HepG2 (cell line): ENCODE data around the gene SEMA3F. TPM values are rescaled to one million over a fixed set of nuclear protein-coding genes. Genes with fewer than 3 reads are reported as not detected.

Experiments used
- FLYWCH1 ChIP-seq: sonication (generic); formaldehyde crosslinking; IDR thresholded peaks from 2 replicates; pipeline ENCODE4 v1.8.1; 2023; ENCODE audit warnings: mild to moderate bottlenecking, missing genetic modification reagents
- FOXA3 ChIP-seq: IDR thresholded peaks from 2 replicates; pipeline ENCODE4 v1.6.1; 2016; ENCODE audit warnings: missing genetic modification reagents, missing compliant biosample characterization
- KLF11 ChIP-seq: IDR thresholded peaks from 2 replicates; pipeline ENCODE4 v1.6.1; 2016; ENCODE audit warnings: missing compliant biosample characterization
- MTA1 ChIP-seq: sonication (generic); formaldehyde crosslinking; IDR thresholded peaks from 2 replicates; pipeline ENCODE4 v1.4.0; 2020; ENCODE audit warnings: missing genetic modification reagents, mild to moderate bottlenecking, borderline replicate concordance
- NFYC ChIP-seq: IDR thresholded peaks from 2 replicates; pipeline ENCODE4 v1.6.1; 2016; ENCODE audit warnings: missing genetic modification reagents, missing compliant biosample characterization
- REL ChIP-seq: sonication (generic); formaldehyde crosslinking; conservative IDR thresholded peaks from 2 replicates; pipeline ENCODE4 v1.8.0; 2022; ENCODE audit warnings: mild to moderate bottlenecking, missing genetic modification reagents, moderate library complexity
- SALL1 ChIP-seq: sonication (generic); formaldehyde crosslinking; IDR thresholded peaks from 2 replicates; pipeline ENCODE4 v1.8.0; 2022; ENCODE audit warnings: mild to moderate bottlenecking, missing genetic modification reagents
- STAT5B ChIP-seq: sonication (generic); formaldehyde crosslinking; IDR thresholded peaks from 2 replicates; pipeline ENCODE4 v1.4.0; 2020; ENCODE audit warnings: missing genetic modification reagents
- TBX3 ChIP-seq: fragments of 450-650 bp; IDR thresholded peaks from 2 replicates; pipeline ENCODE4 v1.6.1; 2017; ENCODE audit warnings: antibody characterized with exemption, mild to moderate bottlenecking, inconsistent platforms, borderline replicate concordance
- XRCC5 ChIP-seq: fragments of 200-400 bp; formaldehyde crosslinking; optimal IDR thresholded peaks from 2 replicates; pipeline ENCODE3; 2017; ENCODE audit warnings: mild to moderate bottlenecking, low read length
- ZBTB21 ChIP-seq: sonication (generic); formaldehyde crosslinking; IDR thresholded peaks from 2 replicates; pipeline ENCODE4 v1.4.0; 2020; ENCODE audit warnings: missing genetic modification reagents
- ZBTB3 ChIP-seq: sonication (generic); formaldehyde crosslinking; IDR thresholded peaks from 2 replicates; pipeline ENCODE4 v1.4.0; 2020; ENCODE audit warnings: low read depth, mild to moderate bottlenecking, moderate library complexity, missing genetic modification reagents, borderline replicate concordance
- ZBTB42 ChIP-seq: sonication (generic); formaldehyde crosslinking; IDR thresholded peaks from 2 replicates; pipeline ENCODE4 v1.5.0; 2020; ENCODE audit warnings: mild to moderate bottlenecking, missing genetic modification reagents
- ZNF331 ChIP-seq: sonication (generic); formaldehyde crosslinking; IDR thresholded peaks from 2 replicates; pipeline ENCODE4 v1.4.0; 2020; ENCODE audit warnings: missing genetic modification reagents
- ZNF33A ChIP-seq: sonication (generic); formaldehyde crosslinking; IDR thresholded peaks from 2 replicates; pipeline ENCODE4 v1.5.1; 2020; ENCODE audit warnings: missing genetic modification reagents, mild to moderate bottlenecking, moderate library complexity, borderline replicate concordance
- ZNF451 ChIP-seq: sonication (generic); formaldehyde crosslinking; IDR thresholded peaks from 2 replicates; pipeline ENCODE4 v1.5.0; 2020; ENCODE audit warnings: mild to moderate bottlenecking, missing genetic modification reagents
- ZNF891 ChIP-seq: sonication (generic); formaldehyde crosslinking; IDR thresholded peaks from 2 replicates; pipeline ENCODE4 v1.5.0; 2020; ENCODE audit warnings: mild to moderate bottlenecking, missing genetic modification reagents
- polyA plus RNA-seq, 8 experiments: library from polyadenylated mRNA; depleted of rRNA in 3 of 8; stranded (reverse) in 7 of 8; unstranded in 1 of 8; fragments of >200 nt; fragmentation: Illumina TruSeq in 4 of 8; extraction: Trizol in 4 of 8; gene quantifications; 2 replicates each; pipeline versions ENCODE4 v1.2.1 to v1.2.3, GENCODE V29; 2011 to 2016; ENCODE audit warnings: low read depth in 4 of 8, missing spikeins in 1 of 8, mixed read lengths in 1 of 8; ENCODE audit not compliant: insufficient read depth in 1 of 8
- total RNA-seq, 5 experiments: library from RNA; depleted of rRNA; stranded (reverse); fragments of >200 nt; fragmentation: Illumina TruSeq; extraction: Trizol; gene quantifications; 2 replicates each; pipeline ENCODE4 v1.2.3, GENCODE V29; 2016; ENCODE audit warnings: low read depth in 1 of 5
- TF ChIP-seq, protein P1 (sequence below): sonication (generic); formaldehyde crosslinking; IDR thresholded peaks from 2 replicates; pipeline ENCODE4 v1.5.0; 2020; ENCODE audit warnings: missing genetic modification reagents
- TF ChIP-seq, protein P2 (sequence below): sonication (generic); formaldehyde crosslinking; IDR thresholded peaks from 2 replicates; pipeline ENCODE4 v1.4.0; 2020; ENCODE audit warnings: mild to moderate bottlenecking, missing genetic modification reagents
- TF ChIP-seq, protein P3 (sequence below): sonication (generic); formaldehyde crosslinking; IDR thresholded peaks from 2 replicates; pipeline ENCODE4 v1.5.0; 2020; ENCODE audit warnings: mild to moderate bottlenecking, missing genetic modification reagents, borderline replicate concordance

SEMA3F gene
- total and polyA plus RNA-seq, 2 of the 13 experiments (the other 11 are each of a cell fraction or from before 2014, with no cell fraction given), result 7.6 to 17.2 TPM

DNA sequence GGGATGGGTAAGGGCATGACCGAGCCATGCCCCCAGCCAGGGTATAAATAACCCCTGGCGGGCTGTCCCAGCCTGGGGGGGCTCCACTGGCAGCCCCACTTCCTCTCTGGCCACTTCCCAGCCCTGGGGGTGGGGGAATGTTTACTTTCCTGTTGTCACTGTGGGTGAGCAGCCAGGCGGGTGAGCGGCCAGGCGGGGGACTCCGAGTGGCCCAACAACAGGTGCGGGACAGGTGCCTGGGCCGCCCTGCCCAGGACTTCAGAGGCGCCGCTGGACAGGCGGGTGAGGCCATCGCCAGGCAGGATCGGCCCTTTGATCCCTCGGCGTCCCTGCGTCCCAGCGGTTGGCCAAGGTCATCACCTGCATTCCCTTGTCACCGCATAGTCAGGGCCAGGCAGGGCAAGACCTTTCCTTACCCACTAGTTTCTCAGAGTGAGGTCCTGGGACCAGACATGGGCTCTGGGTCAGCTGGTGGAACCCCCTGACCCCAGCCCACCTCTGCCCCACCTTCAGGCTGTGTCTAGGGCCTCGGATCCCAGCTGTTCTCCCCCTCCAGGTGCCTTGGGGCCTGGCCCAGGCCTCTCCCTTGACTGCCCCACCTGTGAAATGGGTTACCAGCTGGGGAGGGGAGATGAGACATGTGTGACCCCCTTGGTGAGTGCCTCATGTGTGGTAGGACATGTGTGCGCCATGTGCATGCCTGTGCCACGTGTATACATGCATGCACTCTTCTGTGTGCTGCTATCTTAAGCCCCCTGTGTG is 16.6 kb downstream of the SEMA3F start (continued):
- TF ChIP-seq, protein P1, sequence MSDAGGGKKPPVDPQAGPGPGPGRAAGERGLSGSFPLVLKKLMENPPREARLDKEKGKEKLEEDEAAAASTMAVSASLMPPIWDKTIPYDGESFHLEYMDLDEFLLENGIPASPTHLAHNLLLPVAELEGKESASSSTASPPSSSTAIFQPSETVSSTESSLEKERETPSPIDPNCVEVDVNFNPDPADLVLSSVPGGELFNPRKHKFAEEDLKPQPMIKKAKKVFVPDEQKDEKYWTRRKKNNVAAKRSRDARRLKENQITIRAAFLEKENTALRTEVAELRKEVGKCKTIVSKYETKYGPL (CRISPR knock-in tag), result no peak
- no peak for TF ChIP-seq REL
- peak; percentile 85; the same call in 1 of the 2 replicates for TF ChIP-seq STAT5B (CRISPR knock-in tag)
- 0 out of 2 replicates have a peak, but pooled peaks have one; percentile 58 for TF ChIP-seq KLF11
- TF ChIP-seq ZBTB3 (CRISPR knock-in tag), result peak; percentile 81; the same call in 1 of the 2 replicates
- TF ChIP-seq ZBTB21 (CRISPR knock-in tag), result peak; percentile 63; the same call in 1 of the 2 replicates
- TF ChIP-seq, protein P2, sequence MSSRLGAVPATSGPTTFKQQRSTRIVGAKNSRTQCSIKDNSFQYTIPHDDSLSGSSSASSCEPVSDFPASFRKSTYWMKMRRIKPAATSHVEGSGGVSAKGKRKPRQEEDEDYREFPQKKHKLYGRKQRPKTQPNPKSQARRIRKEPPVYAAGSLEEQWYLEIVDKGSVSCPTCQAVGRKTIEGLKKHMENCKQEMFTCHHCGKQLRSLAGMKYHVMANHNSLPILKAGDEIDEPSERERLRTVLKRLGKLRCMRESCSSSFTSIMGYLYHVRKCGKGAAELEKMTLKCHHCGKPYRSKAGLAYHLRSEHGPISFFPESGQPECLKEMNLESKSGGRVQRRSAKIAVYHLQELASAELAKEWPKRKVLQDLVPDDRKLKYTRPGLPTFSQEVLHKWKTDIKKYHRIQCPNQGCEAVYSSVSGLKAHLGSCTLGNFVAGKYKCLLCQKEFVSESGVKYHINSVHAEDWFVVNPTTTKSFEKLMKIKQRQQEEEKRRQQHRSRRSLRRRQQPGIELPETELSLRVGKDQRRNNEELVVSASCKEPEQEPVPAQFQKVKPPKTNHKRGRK, result no peak
- TF ChIP-seq MTA1 (CRISPR knock-in tag), result peak; percentile 99
- no peak for TF ChIP-seq FLYWCH1 (CRISPR knock-in tag)
- peak; percentile 92 for TF ChIP-seq ZNF451 (CRISPR knock-in tag)
- TF ChIP-seq ZNF891 (CRISPR knock-in tag), result peak; percentile 91
- peak; percentile 88 for TF ChIP-seq ZBTB42 (CRISPR knock-in tag)
- peak; percentile 31 for TF ChIP-seq XRCC5
- no peak; the same call in 1 of the 2 replicates for TF ChIP-seq ZNF33A (CRISPR knock-in tag)
- TF ChIP-seq TBX3, result peak; percentile 96
- peak; percentile 98 for TF ChIP-seq ZNF331 (CRISPR knock-in tag)
- peak; percentile 48 for TF ChIP-seq NFYC (CRISPR knock-in tag)
- TF ChIP-seq, protein P3, sequence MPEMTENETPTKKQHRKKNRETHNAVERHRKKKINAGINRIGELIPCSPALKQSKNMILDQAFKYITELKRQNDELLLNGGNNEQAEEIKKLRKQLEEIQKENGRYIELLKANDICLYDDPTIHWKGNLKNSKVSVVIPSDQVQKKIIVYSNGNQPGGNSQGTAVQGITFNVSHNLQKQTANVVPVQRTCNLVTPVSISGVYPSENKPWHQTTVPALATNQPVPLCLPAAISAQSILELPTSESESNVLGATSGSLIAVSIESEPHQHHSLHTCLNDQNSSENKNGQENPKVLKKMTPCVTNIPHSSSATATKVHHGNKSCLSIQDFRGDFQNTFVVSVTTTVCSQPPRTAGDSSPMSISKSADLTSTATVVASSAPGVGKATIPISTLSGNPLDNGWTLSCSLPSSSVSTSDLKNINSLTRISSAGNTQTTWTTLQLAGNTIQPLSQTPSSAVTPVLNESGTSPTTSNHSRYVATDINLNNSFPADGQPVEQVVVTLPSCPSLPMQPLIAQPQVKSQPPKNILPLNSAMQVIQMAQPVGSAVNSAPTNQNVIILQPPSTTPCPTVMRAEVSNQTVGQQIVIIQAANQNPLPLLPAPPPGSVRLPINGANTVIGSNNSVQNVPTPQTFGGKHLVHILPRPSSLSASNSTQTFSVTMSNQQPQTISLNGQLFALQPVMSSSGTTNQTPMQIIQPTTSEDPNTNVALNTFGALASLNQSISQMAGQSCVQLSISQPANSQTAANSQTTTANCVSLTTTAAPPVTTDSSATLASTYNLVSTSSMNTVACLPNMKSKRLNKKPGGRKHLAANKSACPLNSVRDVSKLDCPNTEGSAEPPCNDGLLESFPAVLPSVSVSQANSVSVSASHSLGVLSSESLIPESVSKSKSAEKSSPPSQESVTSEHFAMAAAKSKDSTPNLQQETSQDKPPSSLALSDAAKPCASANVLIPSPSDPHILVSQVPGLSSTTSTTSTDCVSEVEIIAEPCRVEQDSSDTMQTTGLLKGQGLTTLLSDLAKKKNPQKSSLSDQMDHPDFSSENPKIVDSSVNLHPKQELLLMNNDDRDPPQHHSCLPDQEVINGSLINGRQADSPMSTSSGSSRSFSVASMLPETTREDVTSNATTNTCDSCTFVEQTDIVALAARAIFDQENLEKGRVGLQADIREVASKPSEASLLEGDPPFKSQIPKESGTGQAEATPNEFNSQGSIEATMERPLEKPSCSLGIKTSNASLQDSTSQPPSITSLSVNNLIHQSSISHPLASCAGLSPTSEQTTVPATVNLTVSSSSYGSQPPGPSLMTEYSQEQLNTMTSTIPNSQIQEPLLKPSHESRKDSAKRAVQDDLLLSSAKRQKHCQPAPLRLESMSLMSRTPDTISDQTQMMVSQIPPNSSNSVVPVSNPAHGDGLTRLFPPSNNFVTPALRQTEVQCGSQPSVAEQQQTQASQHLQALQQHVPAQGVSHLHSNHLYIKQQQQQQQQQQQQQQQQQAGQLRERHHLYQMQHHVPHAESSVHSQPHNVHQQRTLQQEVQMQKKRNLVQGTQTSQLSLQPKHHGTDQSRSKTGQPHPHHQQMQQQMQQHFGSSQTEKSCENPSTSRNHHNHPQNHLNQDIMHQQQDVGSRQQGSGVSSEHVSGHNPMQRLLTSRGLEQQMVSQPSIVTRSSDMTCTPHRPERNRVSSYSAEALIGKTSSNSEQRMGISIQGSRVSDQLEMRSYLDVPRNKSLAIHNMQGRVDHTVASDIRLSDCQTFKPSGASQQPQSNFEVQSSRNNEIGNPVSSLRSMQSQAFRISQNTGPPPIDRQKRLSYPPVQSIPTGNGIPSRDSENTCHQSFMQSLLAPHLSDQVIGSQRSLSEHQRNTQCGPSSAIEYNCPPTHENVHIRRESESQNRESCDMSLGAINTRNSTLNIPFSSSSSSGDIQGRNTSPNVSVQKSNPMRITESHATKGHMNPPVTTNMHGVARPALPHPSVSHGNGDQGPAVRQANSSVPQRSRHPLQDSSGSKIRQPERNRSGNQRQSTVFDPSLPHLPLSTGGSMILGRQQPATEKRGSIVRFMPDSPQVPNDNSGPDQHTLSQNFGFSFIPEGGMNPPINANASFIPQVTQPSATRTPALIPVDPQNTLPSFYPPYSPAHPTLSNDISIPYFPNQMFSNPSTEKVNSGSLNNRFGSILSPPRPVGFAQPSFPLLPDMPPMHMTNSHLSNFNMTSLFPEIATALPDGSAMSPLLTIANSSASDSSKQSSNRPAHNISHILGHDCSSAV (CRISPR knock-in tag), result no peak
- peak; percentile 98 for TF ChIP-seq SALL1 (CRISPR knock-in tag)
- peak; percentile 95 for TF ChIP-seq FOXA3 (CRISPR knock-in tag)
